Measurements from ENCODE around the gene PIGW. TPM values are rescaled to one million over a fixed set of nuclear protein-coding genes. Genes with fewer than 3 reads are reported as not detected.

PIGW gene
- total and polyA plus RNA-seq, 2 experiments from 2014 or later = 5.5 to 15.8 TPM

DNA sequence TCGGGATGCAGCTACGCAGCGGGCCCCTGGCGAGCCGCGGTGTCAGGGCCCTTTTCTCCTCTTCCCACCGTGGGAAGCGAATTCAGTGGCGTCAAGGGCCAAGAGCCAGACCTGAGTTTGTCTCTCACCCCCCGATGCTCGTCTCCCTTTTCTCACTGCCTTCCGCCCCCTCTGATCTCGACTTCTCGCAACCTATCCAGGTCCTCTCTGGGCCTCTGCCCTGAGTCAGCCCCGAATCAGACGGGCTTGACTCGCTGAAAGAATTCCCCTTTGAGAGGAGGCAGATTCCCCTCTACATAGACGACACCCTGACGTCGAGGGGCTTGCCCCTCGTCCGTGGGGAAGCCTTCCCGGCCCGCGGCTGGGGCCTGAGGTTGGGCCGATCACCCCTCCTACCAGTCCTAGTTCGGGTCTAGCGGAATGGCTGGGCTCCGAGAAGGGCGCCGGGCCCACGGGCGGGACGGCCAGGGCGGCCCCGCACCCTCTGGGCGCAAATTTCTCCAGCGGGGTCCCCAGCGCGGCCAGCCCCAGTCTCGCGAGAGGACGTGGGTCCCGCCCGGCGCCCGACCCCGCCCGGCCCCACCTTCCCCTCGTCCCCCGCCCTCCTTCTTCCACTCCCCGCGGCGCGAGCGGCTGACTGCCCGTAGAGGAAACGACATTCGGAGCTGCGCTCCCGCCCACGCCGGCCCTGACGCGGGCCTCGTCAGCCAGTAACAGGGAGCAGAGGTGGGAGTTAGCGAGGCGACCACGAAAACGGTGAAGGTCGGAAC is 9.7 kb downstream of the PIGW start, which contains the start of gene GGNBP2:
TSS of gene GGNBP2 (plus strand) at position 613 of the 770 bp plus-strand sequence. CDS start 806 bp downstream, outside the sequence.
- peaks cover 24% of the 10 kb centered on the region for H3K4me1 ChIP-seq (ENCODE audit: insufficient read depth)
- peaks cover 3% of the 10 kb centered on the region for H3K36me3 Mint-ChIP-seq (ENCODE audit: low read depth)
- H3K9me3 Mint-ChIP-seq = no peaks in the 10 kb centered on the region
- peaks cover 9% of the 10 kb centered on the region for H3F3A ChIP-seq (replicated peaks; ENCODE audit: low read depth)
- peak within 1 kb of the TSS; percentile 91 for H3K4me2 ChIP-seq
- peak within 1 kb of the TSS; percentile 96 for H3K27ac ChIP-seq (ENCODE audit: low read depth)
- peaks cover 16% of the 10 kb centered on the region; the same call in 2 of the 3 replicates for H3K4me1 Mint-ChIP-seq
- H3K4me3 Mint-ChIP-seq = peak within 1 kb of the TSS; percentile 95
- no peaks in the 10 kb centered on the region for H3K27me3 ChIP-seq (ENCODE audit: insufficient read depth)
- H3K27me3 Mint-ChIP-seq (ENCODE audit: insufficient read depth, low read depth, poor library complexity) = peaks cover 9% of the 10 kb centered on the region
- peak within 1 kb of the TSS; percentile 98 for H3K27ac Mint-ChIP-seq
- peaks cover 49% of the 10 kb centered on the region for H3K79me2 ChIP-seq (replicated peaks; ENCODE audit: insufficient read depth)
- TF ChIP-seq, protein P1, sequence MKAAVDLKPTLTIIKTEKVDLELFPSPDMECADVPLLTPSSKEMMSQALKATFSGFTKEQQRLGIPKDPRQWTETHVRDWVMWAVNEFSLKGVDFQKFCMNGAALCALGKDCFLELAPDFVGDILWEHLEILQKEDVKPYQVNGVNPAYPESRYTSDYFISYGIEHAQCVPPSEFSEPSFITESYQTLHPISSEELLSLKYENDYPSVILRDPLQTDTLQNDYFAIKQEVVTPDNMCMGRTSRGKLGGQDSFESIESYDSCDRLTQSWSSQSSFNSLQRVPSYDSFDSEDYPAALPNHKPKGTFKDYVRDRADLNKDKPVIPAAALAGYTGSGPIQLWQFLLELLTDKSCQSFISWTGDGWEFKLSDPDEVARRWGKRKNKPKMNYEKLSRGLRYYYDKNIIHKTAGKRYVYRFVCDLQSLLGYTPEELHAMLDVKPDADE (IDR thresholded peaks at IDR 0.05) = no peak
- peak; percentile 78 for TF ChIP-seq POLR2AphosphoS5 (IDR thresholded peaks at IDR 0.05; ENCODE audit: low read depth)
- no peak for TF ChIP-seq ZNF114 (CRISPR knock-in tag; IDR thresholded peaks at IDR 0.05)
- DNase-seq (ENCODE audit: low spot score) (peak; percentile 96), ATAC-seq (peak; percentile 70)
- H3K9me2 ChIP-seq (ENCODE audit: insufficient read depth) = no peaks in the 10 kb centered on the region
- H3K36me3 ChIP-seq (ENCODE audit: insufficient read depth) = no peaks in the 10 kb centered on the region
- H3K4me3 ChIP-seq = peak within 1 kb of the TSS; percentile 98
- peak within 1 kb of the TSS; percentile 98 for H2AFZ ChIP-seq
- peaks cover 12% of the 10 kb centered on the region for H4K20me1 ChIP-seq (replicated peaks; ENCODE audit: insufficient read depth)

DNA sequence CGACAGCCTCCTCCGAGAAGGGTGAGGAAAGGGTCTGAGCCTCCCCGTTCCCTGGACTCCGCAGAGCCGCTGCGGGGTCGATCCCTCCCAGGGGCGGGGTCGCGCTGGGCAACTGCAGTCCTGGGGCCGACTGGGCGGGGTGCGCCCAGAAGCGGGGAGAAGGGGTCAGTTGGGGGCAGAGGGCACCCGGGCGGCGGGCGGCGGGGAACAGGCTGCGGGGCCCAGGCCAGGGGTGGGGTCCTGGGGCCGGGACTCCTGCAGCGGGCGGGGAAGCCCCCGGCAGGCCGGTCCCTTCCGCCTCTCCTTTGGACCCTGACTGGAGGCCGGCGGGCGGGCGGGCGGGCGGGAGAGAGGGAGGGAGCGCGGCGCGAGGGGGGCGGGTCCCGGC is 10.3 kb downstream of the PIGW start:
- TF ChIP-seq ZNF331 (CRISPR knock-in tag; IDR thresholded peaks at IDR 0.05; ENCODE audit: low read depth) (no peak), POLR2AphosphoS5 (IDR thresholded peaks at IDR 0.05; ENCODE audit: low read depth) (peak; percentile 56)
- TF ChIP-seq, protein P2, sequence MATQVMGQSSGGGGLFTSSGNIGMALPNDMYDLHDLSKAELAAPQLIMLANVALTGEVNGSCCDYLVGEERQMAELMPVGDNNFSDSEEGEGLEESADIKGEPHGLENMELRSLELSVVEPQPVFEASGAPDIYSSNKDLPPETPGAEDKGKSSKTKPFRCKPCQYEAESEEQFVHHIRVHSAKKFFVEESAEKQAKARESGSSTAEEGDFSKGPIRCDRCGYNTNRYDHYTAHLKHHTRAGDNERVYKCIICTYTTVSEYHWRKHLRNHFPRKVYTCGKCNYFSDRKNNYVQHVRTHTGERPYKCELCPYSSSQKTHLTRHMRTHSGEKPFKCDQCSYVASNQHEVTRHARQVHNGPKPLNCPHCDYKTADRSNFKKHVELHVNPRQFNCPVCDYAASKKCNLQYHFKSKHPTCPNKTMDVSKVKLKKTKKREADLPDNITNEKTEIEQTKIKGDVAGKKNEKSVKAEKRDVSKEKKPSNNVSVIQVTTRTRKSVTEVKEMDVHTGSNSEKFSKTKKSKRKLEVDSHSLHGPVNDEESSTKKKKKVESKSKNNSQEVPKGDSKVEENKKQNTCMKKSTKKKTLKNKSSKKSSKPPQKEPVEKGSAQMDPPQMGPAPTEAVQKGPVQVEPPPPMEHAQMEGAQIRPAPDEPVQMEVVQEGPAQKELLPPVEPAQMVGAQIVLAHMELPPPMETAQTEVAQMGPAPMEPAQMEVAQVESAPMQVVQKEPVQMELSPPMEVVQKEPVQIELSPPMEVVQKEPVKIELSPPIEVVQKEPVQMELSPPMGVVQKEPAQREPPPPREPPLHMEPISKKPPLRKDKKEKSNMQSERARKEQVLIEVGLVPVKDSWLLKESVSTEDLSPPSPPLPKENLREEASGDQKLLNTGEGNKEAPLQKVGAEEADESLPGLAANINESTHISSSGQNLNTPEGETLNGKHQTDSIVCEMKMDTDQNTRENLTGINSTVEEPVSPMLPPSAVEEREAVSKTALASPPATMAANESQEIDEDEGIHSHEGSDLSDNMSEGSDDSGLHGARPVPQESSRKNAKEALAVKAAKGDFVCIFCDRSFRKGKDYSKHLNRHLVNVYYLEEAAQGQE (IDR thresholded peaks at IDR 0.05; ENCODE audit: unreplicated experiment) = no peak
- Histone ChIP-seq H2AFZ (peak overlapping the region; percentile 91), H4K20me1 (replicated peaks; ENCODE audit: insufficient read depth) (peaks cover 18% of the 10 kb centered on the region), H3K27me3 (ENCODE audit: insufficient read depth) (no peaks in the 10 kb centered on the region), H3K4me1 (ENCODE audit: insufficient read depth) (peaks cover 24% of the 10 kb centered on the region), H3K79me2 (replicated peaks; ENCODE audit: insufficient read depth) (peaks cover 55% of the 10 kb centered on the region), H3K9me2 (ENCODE audit: insufficient read depth) (no peaks in the 10 kb centered on the region), H3K4me2 (peak overlapping the region; percentile 91), H3K4me3 (peak overlapping the region; percentile 98), H3K27ac (ENCODE audit: low read depth) (peak overlapping the region; percentile 92), H3F3A (replicated peaks; ENCODE audit: low read depth) (peaks cover 9% of the 10 kb centered on the region), H3K36me3 (ENCODE audit: insufficient read depth) (no peaks in the 10 kb centered on the region)
- peak; percentile 60 for ATAC-seq
- no peak for DNase-seq (ENCODE audit: low spot score)
- no peaks in the 10 kb centered on the region for H3K9me3 Mint-ChIP-seq
- H3K27ac Mint-ChIP-seq = peak overlapping the region; percentile 89; the same call in 1 of the 2 replicates
- H3K36me3 Mint-ChIP-seq (ENCODE audit: low read depth) = peaks cover 4% of the 10 kb centered on the region
- H3K4me1 Mint-ChIP-seq = peaks cover 16% of the 10 kb centered on the region; the same call in 2 of the 3 replicates
- H3K4me3 Mint-ChIP-seq = peak overlapping the region; percentile 95
- H3K27me3 Mint-ChIP-seq (ENCODE audit: insufficient read depth, low read depth, poor library complexity) = peaks cover 9% of the 10 kb centered on the region
